CMK (cell line): ENCODE results near the gene NKX2-2.

Experiments
- DNase-seq: peaks from one replicate; pipeline ENCODE4 v3.0.0-alpha.2; 2010; ENCODE audit warnings: low read depth

The NKX2-2 gene

DNA sequence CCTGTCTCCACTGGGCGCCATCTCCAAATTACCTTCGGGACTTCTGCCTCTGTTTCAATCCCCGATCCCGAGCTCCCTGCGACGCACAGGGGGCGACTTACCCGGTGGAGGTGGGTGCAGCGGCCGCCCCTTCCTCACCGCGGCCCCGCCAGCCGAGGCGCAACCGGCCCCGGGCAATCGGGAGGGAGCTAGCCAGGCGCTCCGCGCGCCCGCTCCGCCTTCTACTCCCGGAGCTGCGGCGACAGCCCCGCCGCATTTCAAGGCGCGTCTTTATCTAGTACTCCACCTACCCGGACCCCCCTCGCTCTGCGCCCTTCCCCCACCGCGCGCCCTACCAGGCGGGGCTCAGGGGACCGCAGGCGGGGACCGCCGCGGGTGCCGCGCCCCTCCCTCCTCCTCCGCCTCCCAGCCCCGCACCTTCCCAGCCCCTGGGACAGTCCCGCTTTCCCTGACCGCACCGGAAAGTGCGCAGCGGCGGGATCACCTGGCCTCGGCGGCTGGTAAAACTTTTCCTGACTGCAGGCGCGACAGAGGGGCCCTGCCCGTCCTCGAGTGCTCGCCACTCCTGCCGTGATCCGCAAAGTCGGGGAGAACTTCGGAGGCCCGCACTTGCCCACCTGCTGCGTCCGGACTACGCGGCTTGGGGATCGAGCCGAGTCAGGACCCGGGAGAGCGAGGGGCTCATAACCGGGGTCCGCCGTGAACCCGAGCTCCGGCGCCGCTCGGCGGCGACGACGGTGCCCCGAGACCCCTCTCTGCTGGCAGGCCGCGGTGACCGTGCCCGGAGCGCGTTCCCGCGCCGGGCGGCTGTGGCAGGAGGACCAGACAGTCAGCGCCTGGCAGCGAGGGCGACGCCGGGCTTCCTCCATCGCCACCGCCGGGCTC lies 8.0 kb upstream of the NKX2-2 start:
- no peak for DNase-seq

DNA sequence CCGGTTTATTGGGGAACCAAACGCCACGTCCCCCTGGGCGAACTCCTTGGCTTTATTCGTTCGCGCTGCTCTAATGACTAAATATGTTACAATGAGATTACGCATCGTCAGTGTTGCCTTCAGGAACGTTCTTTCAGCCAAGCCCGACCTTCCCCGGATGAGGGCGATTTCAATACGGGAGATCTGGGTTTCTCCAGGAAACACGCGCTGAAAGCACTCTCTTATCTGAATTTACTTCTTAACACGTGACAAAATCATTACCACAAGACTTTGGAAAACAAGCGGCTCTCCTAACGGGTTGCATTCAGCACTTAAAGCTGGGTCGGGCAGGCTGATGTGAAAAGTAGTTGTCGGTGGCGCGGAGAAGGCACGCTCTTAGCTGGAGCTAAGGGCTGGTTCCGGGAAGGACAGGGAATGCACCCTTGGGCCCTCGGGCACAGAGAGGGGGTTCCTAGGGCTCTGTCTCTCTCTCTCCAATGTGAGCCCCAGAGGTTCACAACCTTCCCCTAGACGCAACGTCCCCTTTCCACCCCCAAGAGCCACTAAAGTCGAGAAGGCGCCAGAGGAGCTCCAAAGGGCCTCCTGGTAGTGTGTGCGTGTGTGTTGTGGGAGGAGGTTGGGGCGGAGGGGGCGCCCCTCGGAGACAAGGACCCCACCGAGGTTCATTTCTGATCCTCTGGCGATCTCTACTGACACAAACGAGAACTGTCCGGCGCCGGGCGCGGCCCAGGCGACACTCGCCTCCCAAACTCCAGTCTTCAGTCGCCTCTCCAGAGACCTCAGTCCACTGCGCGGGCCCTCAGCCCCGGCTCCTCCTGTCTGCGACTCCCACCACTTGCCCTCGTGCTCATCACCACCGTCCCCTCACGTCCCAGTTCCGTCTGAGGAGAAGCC lies 7.1 kb upstream of the NKX2-2 start:
- DNase-seq: no peak

DNA sequence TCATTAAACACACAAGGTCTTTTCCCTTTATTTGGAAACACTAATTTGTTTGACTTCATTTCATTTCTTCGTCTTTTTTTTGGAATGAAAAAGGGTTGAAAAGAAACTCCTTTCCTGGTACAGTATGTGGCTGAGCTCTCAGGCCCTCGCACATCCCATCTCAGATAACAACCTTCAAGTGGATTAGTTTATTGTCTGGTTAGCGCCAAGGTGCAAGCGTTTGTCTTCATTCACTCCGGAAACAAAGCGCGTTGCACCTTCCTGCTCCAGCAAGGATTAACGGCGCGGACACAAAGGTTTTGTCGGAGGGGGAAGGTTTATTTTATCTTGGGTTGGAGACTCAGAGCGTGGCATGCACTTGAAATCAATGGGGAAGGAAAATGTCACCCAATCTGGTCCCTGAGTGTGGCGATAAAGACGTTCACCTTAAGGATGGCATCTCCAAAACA lies 5.3 kb upstream of the NKX2-2 start:
- no peak for DNase-seq

DNA sequence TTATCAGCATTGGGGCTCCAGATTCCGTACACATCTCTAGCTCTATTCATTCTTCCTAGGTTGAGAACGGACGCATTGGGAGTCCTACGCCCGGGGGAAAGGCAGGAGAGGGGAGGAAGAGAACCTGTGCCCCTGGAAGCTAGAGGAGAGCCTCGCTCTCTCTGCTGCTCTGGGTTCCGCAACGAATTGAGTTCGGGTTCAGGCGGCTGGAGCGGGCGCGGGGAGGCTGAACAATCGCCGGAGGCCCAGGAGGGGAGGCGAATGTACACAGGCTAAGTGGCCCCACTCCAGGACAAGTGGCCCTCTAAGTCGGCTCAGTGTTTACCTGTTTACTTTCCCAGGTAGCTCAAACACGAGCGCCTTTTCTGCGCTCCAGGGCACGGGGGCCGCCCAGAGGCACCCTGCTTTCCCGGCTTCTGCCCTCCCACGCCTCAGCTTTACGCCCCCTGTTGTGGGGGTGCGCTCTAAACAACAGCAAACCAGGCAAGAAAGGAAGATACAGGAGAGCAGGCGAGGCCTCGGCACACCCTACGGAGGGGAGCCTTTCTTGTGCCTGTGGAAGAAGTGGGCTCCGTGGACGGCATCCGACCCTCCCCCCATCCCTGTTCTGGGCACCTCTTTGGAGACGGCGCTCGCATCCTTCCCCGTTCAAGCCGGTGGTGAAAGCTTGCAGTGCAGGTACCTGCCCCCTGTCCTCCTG lies 4.6 kb upstream of the NKX2-2 start:
- no peak for DNase-seq

DNA sequence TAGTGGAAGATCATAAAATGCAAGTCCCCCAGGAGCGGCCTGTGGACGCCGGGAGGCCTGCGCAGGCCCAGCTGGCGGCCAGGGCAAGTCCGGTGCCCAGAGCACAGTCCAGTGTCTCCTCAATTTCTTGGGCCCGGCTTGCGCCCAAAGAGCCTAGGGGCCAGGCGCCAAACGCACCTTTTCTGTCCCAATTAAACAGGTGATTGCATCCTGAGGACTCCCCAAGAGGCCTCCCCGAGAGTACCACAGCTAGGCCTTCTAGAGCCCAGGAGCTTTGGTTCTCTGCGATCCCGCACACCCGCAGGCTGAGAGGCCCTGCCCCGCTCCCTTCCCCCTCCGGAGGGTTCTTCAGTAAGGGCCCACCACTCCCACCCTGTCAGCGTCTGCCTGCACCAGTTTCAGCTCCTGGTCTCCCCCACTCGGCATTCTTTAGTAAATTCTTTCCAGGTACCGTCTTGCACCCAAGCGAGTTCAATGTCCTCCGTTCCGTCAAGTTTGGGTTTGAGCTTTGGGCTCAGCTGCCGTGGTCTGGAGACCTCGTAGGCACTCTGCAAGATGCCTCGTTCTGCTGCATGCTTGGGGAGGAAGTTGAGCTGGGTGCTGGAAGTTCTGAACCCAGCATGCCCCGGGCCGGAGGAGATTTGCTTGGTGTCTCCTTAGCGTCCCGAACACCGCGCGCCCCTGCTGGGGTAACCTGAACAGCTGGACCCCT lies 3.9 kb upstream of the NKX2-2 start:
- no peak for DNase-seq

DNA sequence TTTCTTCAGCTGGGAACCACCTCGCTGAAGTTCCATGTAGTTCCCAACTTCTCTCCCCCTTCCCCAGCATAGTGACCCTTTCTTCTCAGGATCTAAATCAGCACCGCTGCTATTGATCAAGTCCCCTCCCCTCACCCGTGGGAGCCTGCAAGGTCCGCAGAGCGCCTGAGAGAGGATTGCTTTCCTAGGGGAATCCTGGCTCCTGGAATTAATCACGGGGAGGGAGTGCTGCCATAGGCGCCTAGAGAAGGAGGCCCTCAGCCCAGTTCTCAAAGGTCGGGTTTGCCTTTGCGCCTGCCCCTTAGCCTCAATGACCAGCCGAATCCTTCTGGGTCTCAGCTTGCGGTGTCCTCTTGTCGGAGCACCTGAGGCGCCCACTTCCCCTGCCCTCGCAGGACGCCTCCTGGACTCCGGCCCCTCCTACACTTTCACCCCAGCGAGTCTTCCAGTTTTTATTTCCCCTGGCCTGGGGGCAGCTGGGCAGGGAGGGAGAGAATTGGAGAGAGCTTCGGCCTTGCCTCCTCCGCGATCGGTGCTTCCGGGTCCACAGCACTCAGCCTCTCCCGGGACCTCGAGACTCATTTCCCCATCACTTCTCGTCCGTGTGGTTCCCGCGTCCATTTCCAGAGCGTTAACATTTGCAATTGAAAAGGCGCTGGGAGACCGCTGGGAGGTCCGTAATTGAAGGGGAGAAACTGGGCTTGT lies 3.1 kb upstream of the NKX2-2 start:
- DNase-seq: no peak

- no peak for DNase-seq
Observed at GRCh38 chr20:21516180-21516567, 2.3 kb upstream of the NKX2-2 start.

DNA sequence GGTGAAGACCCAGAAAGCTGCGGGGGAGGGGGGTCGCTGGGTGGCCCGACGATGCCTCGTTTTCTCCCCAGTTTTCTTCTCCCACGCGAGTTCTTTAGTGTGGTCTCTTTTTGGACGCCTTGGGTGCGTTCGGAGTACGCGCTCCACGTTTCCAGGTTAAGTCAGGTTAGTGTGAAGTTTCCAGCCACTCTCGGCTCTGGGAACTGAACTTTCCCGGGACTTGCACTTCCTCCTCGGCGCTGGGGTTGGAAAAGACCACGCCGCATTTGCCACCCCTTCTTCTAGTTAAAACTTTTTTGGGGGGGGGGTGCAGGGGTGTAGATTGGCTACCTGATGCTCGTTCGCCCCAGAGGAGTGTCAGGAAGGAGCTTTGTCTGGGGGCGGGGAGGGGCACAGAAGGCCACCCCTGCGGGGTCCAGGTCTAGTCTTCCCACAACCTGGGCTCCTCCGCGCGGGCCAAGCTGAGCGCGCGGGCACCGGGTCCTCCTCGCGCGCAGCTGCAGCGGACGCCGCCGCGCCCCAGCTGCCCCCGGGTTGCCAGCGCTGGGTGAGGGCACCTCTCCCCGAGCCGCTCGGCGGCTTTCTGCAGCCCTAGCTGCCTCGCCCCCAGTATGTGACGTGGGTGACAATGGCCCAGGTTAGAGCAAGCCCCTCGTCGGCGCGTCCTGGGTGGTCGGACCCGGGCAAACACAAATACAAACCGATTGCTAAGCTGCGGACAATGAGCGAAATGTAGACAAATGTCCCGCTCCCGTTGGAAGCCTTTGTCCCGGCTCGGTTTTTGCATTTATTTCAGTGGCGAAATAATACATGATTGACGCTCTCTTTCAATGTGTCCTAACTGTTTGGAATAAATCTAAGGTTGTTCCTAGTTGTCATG lies 1.7 kb upstream of the NKX2-2 start:
- no peak for DNase-seq

DNA sequence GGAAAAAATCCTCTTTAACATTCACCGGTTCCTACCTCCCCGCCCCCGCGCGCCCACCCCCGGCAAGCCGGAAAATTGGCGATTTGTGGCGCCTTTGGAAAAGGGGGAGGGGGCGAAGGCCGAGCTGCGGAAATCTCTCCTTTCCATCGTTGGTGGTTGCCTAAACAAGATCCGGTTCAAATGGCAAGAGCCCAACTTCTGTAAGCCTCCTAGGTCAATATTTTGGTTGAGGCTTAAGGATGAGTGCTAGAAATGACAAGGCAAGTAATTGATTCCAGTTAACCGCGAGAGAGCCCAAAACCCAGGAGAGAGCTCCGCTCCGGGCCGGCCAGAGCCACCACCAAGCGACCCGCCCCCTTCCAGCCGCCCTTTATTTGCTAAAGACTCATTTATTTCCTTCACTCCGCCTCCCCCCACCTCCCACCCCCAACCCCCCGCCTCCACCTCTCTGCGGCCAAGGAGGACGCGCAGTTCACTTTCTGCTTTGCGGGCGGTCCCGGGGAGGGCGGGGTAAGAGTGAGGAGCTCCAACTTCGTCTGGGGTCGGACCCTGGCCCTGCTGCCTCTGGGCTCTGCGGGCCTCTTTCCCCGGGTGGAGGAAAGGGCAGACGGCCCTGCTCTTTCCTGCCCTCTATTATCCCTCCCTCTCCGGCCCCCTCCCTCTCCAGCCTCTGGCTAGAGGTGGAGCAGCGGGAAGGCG lies 838 bp upstream of the NKX2-2 start:
- no peak for DNase-seq

GRCh38 chr20:21513181-21513663 lies 642 bp downstream of the NKX2-2 start:
- DNase-seq: no peak

GRCh38 chr20:21512634-21513180 lies 1.2 kb downstream of the NKX2-2 start:
- no peak for DNase-seq

GRCh38 chr20:21511850-21512633 lies 1.8 kb downstream of the NKX2-2 start:
- DNase-seq: no peak

GRCh38 chr20:21511485-21511849 lies 2.4 kb downstream of the NKX2-2 start:
- DNase-seq: no peak

- no peak for DNase-seq
Observed at GRCh38 chr20:21510414-21511384, 3.2 kb downstream of the NKX2-2 start.

DNA sequence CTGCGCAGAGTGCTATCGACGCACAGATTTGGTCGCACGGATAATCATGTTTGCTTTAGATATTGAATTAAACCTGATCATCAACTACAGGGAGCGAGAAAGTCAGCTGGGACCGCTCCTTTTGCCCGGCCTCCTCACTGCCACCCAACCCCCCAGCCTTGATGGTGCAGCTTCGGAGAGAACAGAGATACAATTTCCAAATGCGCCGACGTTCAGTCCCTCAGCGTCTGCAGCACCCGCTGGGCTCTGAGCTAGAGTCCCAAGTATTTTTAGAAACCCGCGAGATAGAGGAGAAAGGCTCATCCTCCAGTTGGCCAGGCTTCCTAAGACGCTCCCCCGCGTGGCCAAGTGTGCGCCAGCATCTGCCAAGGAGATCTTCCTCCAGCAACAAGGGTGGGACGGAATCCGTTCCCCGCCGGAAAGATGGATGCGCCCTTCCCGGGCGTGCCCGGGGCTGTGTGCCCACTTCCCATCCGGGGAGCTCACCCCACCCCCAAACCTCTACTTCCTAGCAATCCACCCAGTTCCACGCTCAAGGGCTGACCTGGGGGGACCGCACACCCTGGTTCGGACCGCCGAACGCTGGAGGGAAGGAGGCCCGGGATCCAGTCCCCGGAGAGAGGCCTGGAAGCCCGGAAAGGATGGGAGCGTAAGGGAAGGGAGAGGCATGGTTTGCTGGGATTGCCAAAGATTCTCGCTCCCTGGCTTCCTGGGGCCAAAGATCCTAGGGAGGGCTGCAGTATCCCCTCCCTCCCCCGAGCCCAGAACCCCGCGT lies 4.1 kb downstream of the NKX2-2 start:
- DNase-seq: no peak

GRCh38 chr20:21509079-21509596 lies 4.7 kb downstream of the NKX2-2 start:
- DNase-seq: no peak
